Tracheal epithelial cell (primary cell): ENCODE results near the gene SNX32. TPM values are rescaled to one million over a fixed set of nuclear protein-coding genes. Genes with fewer than 3 reads are reported as not detected.

Experiments
- total RNA-seq: library from RNA; depleted of rRNA; stranded (reverse); fragments of >200 nt; gene quantifications from 2 replicates; pipeline ENCODE4 v1.2.1, GENCODE V29; 2014

The SNX32 gene
- total RNA-seq: 0.24 and 0.43 TPM in 2 replicates

GRCh38 chr11:65833297-65834030 lies at the start of gene SNX32:
SNX32 (plus strand) TSS chr11:65833963; CDS start chr11:65834066, 103 bp downstream.

DNA sequence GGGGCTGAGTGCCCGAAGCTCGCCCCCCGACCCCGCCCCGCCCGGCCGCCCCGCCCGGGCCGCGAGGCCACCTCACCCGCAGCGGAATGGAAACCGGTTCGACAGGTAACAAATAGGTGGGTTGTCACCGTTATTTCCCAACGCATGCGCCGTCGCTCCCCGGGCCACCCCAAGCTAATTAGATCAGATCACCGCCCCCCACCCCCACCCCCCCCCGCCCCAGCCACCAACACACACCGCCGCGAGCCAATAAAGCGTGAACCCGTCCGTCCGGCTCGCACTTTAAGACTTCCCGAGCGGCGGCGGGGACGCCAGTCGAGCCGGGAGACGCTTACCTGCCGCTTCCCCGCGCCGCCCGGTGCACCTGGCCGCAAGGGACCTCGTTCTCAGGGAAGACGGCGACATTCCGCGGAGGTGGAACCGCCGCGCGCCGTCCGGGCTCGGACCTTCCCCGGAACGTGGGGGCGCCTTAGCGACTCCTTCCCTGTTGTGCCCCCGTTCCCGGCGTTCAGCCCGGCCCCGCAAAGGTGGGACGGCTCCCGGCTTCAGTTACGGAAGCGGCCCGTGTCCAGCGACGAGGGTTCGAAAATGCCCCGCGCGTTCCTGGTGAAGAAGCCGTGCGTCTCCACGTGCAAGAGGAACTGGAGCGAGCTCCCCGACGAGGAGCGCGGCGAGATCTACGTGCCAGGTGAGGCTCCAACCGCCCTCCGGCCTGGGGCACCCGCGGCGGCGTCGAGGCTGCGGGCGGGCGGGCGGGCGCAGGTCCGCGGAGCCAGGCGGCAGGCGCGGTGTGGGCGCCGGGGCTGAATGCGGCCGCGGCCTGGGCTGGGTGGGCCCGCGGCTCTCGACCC lies 46.8 kb upstream of the SNX32 start, which contains the start of gene OVOL1:
TSS of gene OVOL1 (plus strand) at position 278 of the 851 bp plus-strand sequence. CDS start at position 589, 311 bp downstream.

GRCh38 chr11:65857853-65858680 lies 24.3 kb downstream of the SNX32 start, which contains the start of gene CFL1:
CFL1 (minus strand) TSS chr11:65858180; CDS start chr11:65858099, 81 bp downstream.

DNA sequence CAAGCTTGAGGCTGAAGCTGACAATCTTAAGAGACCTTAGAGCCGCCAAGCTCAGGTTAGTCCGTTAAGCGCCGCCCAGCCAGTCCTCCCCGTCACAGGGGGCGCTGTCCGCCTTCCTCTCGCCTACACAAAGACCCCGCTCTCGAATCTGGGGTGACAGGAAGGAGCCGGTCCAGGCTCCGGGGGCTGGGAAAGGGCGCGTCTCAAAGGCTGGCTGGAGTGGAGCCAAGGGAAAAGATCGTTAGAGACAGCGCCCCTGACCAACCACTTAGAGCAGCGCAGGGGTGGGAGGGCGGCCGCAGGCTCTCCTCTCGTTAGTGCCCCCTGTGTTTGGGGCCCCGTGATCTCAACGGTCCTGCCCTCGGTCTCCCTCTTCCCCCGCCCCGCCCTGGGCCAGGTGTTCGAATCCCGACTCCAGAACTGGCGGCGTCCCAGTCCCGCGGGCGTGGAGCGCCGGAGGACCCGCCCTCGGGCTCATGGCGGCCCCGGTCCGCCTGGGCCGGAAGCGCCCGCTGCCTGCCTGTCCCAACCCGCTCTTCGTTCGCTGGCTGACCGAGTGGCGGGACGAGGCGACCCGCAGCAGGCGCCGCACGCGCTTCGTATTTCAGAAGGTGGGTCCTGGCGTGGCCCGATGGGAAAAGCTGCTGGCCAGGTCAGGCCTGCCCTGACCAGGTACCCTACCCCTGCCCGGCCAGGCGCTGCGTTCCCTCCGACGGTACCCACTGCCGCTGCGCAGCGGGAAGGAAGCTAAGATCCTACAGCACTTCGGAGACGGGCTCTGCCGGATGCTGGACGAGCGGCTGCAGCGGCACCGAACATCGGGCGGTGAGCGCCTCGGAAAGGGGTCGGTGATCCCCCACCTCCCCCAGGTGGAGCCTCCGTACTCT lies 26.8 kb downstream of the SNX32 start, which contains the start of gene MUS81:
TSS of gene MUS81 (plus strand) at position 156 of the 887 bp plus-strand sequence. CDS start at position 477, 321 bp downstream.

DNA sequence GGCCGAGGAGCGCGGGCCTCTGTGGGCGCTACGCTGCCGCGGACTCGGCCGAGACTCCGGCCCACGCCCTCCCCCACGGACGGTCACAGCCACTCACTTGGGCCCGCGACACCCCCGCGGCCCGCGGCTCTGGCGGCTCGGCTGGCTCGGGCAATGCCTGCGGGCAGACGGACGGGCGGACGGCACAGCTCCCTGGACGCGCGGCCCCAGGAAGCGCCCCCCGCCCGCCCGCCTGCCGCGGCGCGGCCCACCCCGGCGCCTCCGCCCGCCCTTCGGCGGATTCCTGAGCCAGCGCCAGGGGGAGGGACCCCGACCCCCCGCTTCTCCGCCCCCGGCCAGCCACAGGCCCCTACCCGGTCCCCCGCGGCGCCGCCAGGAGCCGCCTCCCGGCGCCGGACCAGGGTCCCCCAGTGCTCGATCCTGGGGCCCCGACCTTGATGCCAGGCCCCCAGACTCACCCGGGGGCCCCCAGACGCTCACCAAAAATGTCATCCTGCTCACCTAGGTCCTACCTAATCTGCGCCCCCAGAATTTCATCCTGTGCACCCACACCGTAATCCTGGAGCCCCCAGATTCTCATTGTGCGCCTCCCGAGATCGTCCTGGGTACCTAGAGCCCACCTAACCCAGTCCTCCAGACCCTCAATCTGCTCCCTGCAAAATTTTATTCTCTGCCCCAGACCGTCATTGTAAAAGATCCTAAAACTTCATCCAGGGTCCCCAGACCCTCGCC lies 39.0 kb downstream of the SNX32 start, which contains the start of gene EFEMP2:
TSS of gene EFEMP2 (minus strand) at position 215 of the 732 bp plus-strand sequence. CDS start 446 bp downstream, outside the sequence.

DNA sequence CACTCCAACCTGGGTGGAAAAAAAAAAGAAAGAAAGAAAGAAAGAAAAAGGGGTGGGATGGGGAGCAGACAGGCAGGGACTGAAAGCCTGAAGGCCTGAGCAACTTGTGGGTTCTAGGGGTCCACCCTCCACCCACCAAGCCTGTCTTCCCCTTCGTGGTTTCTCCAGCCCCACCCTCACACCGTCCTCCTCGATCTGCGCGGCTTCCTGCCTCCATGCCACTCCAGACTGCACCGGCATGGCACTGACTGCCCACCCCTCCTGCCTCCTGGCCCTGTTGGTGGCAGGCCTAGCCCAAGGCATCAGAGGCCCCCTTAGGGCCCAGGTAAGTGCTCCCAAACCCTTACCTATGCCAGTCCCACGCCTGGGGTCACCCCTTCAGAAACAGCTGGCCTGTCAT lies 45.9 kb downstream of the SNX32 start, which contains the start of gene CTSW:
TSS of gene CTSW (plus strand) at position 221 of the 400 bp plus-strand sequence. CDS start at position 239, 18 bp downstream.

DNA sequence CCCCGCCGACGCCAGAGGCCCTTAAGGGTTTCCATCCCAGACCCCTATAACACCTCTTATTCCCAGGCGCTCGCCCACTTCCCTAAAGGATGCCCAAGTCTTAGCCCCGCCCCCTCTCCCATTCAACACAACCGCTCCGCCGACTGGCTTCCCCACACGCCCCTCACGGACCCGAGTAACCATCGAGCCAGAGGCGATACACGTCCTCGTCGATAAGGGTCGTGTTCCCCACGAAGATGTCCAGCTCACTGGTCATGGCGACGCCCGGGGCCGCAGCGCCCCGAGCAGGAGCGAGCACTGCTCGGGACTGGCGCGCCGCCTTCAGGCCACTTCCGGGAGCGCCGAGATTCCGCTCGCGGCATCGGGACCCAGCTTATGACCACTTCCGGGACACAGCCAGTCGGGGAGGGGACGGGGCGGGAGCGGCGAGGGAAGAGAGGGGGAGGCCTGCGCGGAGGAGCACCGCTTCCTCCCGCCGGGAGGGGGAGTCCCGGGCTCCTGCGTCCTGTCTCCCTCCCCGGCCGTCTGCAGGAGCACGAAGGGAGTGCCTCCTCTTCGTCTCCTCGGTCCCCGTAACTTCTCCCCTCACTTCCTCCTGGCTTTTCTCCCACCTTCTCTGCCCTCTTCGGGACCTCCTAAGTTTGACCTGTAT lies 54.5 kb downstream of the SNX32 start, which contains the start of gene FIBP:
TSS of gene FIBP (minus strand) at position 309 of the 652 bp plus-strand sequence. CDS start at position 256, 53 bp downstream.

GRCh38 chr11:65890324-65891218 lies 56.8 kb downstream of the SNX32 start, which contains the start of gene CCDC85B:
CCDC85B (plus strand) TSS chr11:65890673; CDS start chr11:65890784, 111 bp downstream.

GRCh38 chr11:65900125-65900898 lies 66.5 kb downstream of the SNX32 start, which contains the start of gene FOSL1:
FOSL1 (minus strand) TSS chr11:65900388; CDS start chr11:65900339, 49 bp downstream.

Other genes starting within 250 kb of the SNX32 start
- gene KCNK7, start 238.2 kb upstream of the SNX32 start, total RNA-seq: 0.48 and 3.2 TPM in 2 replicates
- gene MAP3K11, start 219.7 kb upstream of the SNX32 start, total RNA-seq: 15.6 and 33.7 TPM in 2 replicates
- gene PCNX3, start 218.2 kb upstream of the SNX32 start, total RNA-seq: 11.3 and 15.4 TPM in 2 replicates
- gene SIPA1, start 195.9 kb upstream of the SNX32 start, total RNA-seq: 20.2 and 22.8 TPM in 2 replicates
- 10.7 and 19.0 TPM in 2 replicates for gene RELA, start 171.0 kb upstream of the SNX32 start, total RNA-seq
- 33.0 and 43.6 TPM in 2 replicates for gene KAT5, start 121.7 kb upstream of the SNX32 start, total RNA-seq
- 13.9 and 42.2 TPM in 2 replicates for gene RNASEH2C, start 113.2 kb upstream of the SNX32 start, total RNA-seq
- 11.7 and 23.4 TPM in 2 replicates for gene AP5B1, start 53.0 kb upstream of the SNX32 start, total RNA-seq
- 8.1 and 61.7 TPM in 2 replicates for gene OVOL1, start 46.9 kb upstream of the SNX32 start, total RNA-seq
- 598 and 942 TPM in 2 replicates for gene CFL1, start 24.2 kb downstream of the SNX32 start, total RNA-seq
- gene MUS81, start 26.5 kb downstream of the SNX32 start, total RNA-seq: 49.4 and 60.2 TPM in 2 replicates
- 5.3 and 10.4 TPM in 2 replicates for gene EFEMP2, start 38.8 kb downstream of the SNX32 start, total RNA-seq
- gene CTSW, start 45.9 kb downstream of the SNX32 start, total RNA-seq: not detected in 2 replicates
- 159 and 174 TPM in 2 replicates for gene FIBP, start 54.5 kb downstream of the SNX32 start, total RNA-seq
- 40.7 and 53.5 TPM in 2 replicates for gene CCDC85B, start 56.7 kb downstream of the SNX32 start, total RNA-seq
- gene FOSL1, start 66.4 kb downstream of the SNX32 start, total RNA-seq: 7.0 and 33.3 TPM in 2 replicates
- gene C11orf68, start 85.1 kb downstream of the SNX32 start, total RNA-seq: 6.8 and 18.6 TPM in 2 replicates
- 107 and 153 TPM in 2 replicates for gene DRAP1, start 85.5 kb downstream of the SNX32 start, total RNA-seq
- not detected in 2 replicates for gene TSGA10IP, start 111.5 kb downstream of the SNX32 start, total RNA-seq
- 18.8 and 22.7 TPM in 2 replicates for gene SART1, start 127.8 kb downstream of the SNX32 start, total RNA-seq
- 22.4 and 41.4 TPM in 2 replicates for gene EIF1AD, start 168.2 kb downstream of the SNX32 start, total RNA-seq
- gene BANF1, start 168.5 kb downstream of the SNX32 start, total RNA-seq: 7.7 and 10.8 TPM in 2 replicates
- gene CST6, start 178.0 kb downstream of the SNX32 start, total RNA-seq: 2.3 and 33.7 TPM in 2 replicates
- gene CATSPER1, start 192.5 kb downstream of the SNX32 start, total RNA-seq: under 0.01 TPM in 1 of 2 replicates, not detected in the other
- gene GAL3ST3, start 215.2 kb downstream of the SNX32 start, total RNA-seq: 0.48 TPM in 1 of 2 replicates, not detected in the other
- gene SF3B2, start 218.4 kb downstream of the SNX32 start, total RNA-seq: 121 and 139 TPM in 2 replicates
- 12.1 and 21.2 TPM in 2 replicates for gene PACS1, start 236.3 kb downstream of the SNX32 start, total RNA-seq